ENCODE measurements around the gene CNTNAP5. TPM values are rescaled to one million over a fixed set of nuclear protein-coding genes. Genes with fewer than 3 reads are reported as not detected.

The CNTNAP5 gene
- total RNA-seq, 1 experiment from 2014 or later, result not detected

- DNase-seq (ENCODE audit: extremely low read depth, low read depth), result no peak
Measured at GRCh38 chr2:124756048-124756447, 731.0 kb downstream of the CNTNAP5 start.

GRCh38 chr2:124762388-124762787, 737.3 kb downstream of the CNTNAP5 start:
- DNase-seq (ENCODE audit: extremely low read depth, low read depth), result no peak

- DNase-seq (ENCODE audit: extremely low read depth, low read depth), result no peak
Measured at GRCh38 chr2:124763611-124764010, 738.5 kb downstream of the CNTNAP5 start.

GRCh38 chr2:124774781-124775180, 749.7 kb downstream of the CNTNAP5 start:
- no peak for DNase-seq (ENCODE audit: extremely low read depth, low read depth)

GRCh38 chr2:124776332-124776731, 751.2 kb downstream of the CNTNAP5 start:
- DNase-seq (ENCODE audit: extremely low read depth, low read depth), result no peak

GRCh38 chr2:124778076-124778475, 753.0 kb downstream of the CNTNAP5 start:
- no peak for DNase-seq (ENCODE audit: extremely low read depth, low read depth)

- DNase-seq (ENCODE audit: extremely low read depth, low read depth), result no peak
Measured at GRCh38 chr2:124796647-124797046, 771.6 kb downstream of the CNTNAP5 start.

- no peak for DNase-seq (ENCODE audit: extremely low read depth, low read depth)
Measured at GRCh38 chr2:124797049-124797448, 772.0 kb downstream of the CNTNAP5 start.

- DNase-seq (ENCODE audit: extremely low read depth, low read depth), result no peak
Measured at GRCh38 chr2:124798551-124798950, 773.5 kb downstream of the CNTNAP5 start.

GRCh38 chr2:124804014-124804940, 779.2 kb downstream of the CNTNAP5 start:
- peak; percentile 54 for DNase-seq (ENCODE audit: extremely low read depth, low read depth)

GRCh38 chr2:124805060-124805459, 780.0 kb downstream of the CNTNAP5 start:
- no peak for DNase-seq (ENCODE audit: extremely low read depth, low read depth)

GRCh38 chr2:124810132-124810531, 785.0 kb downstream of the CNTNAP5 start:
- DNase-seq (ENCODE audit: extremely low read depth, low read depth), result peak; percentile 34

GRCh38 chr2:124814968-124815745, 790.1 kb downstream of the CNTNAP5 start:
- no peak for DNase-seq (ENCODE audit: extremely low read depth, low read depth)

GRCh38 chr2:124816007-124816406, 790.9 kb downstream of the CNTNAP5 start:
- no peak for DNase-seq (ENCODE audit: extremely low read depth, low read depth)

- DNase-seq (ENCODE audit: extremely low read depth, low read depth), result no peak
Measured at GRCh38 chr2:124822516-124822915, 797.4 kb downstream of the CNTNAP5 start.

- no peak for DNase-seq (ENCODE audit: extremely low read depth, low read depth)
Measured at GRCh38 chr2:124824441-124824840, 799.4 kb downstream of the CNTNAP5 start.

GRCh38 chr2:124832521-124832920, 807.4 kb downstream of the CNTNAP5 start:
- no peak for DNase-seq (ENCODE audit: extremely low read depth, low read depth)

GRCh38 chr2:124834331-124834730, 809.2 kb downstream of the CNTNAP5 start:
- DNase-seq (ENCODE audit: extremely low read depth, low read depth), result no peak

GRCh38 chr2:124835331-124835730, 810.2 kb downstream of the CNTNAP5 start:
- DNase-seq (ENCODE audit: extremely low read depth, low read depth), result no peak

GRCh38 chr2:124836416-124836815, 811.3 kb downstream of the CNTNAP5 start:
- DNase-seq (ENCODE audit: extremely low read depth, low read depth), result no peak

GRCh38 chr2:124837496-124837895, 812.4 kb downstream of the CNTNAP5 start:
- DNase-seq (ENCODE audit: extremely low read depth, low read depth), result no peak

- no peak for DNase-seq (ENCODE audit: extremely low read depth, low read depth)
Measured at GRCh38 chr2:124838406-124838805, 813.3 kb downstream of the CNTNAP5 start.

Data from NCI-H460 (cell line).